ENCODE data around the gene DNAH11.
"Not testable (repeated sequence)": the region's sequence is repeated elsewhere in the genome, so short reads cannot be mapped to it uniquely, and the experiment has no call there.

The DNAH11 gene

DNA sequence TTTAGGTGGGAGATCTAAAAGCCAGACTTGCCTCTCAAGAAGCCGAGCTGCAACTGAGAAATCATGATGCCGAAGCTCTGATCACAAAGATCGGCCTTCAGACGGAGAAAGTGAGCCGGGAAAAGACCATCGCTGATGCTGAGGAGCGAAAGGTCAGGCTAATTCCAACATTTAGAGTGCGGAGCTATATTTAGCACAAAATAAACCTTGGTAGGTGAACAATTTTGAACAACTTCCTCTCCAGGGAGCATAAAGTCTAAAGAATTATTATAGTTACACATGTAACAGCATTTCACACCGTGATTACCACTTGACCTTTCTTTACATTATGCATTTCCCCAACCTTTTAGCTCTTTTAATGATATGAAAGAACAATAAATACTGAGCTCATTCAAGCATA lies 236.1 kb downstream of the DNAH11 start:
- no peak for DNase-seq

DNA sequence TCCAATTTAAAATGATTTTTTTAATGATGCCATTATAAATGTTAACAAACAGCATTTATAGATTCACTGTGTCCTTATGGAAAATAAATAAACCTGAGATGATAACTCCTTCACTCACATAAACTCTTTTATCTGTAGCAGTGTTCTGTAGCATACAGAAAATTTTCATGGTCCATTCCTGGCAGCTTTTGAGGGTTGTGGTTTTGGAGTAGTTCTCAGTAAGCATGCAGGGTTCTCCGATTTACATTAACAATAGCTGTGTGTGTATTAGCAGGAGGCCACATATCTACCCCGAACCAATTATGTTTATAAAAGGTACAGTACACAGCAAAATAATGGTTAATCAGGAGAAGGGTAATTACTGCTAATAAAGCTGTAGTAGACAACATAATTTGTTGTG lies 240.2 kb downstream of the DNAH11 start:
- no peak for DNase-seq

DNA sequence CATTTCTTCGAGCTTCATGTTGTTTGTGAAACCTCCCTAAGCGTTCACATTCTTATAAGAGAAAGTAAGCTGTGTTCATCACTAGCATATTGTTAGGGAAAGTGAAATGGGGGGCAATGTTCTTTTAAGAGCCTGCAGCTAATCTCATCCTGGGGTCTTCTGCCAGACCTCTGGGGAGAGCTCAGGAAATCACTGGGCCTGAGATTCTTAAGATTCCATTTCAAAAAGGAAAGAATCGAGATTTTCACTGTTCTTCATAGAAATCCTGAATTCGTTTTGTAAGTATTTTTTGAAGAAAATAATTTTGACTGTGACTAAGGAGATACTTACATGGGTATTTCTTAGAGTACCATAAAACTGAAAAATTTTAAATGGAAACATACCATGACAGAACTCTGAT lies 242.2 kb downstream of the DNAH11 start:
- DNase-seq: no peak

DNA sequence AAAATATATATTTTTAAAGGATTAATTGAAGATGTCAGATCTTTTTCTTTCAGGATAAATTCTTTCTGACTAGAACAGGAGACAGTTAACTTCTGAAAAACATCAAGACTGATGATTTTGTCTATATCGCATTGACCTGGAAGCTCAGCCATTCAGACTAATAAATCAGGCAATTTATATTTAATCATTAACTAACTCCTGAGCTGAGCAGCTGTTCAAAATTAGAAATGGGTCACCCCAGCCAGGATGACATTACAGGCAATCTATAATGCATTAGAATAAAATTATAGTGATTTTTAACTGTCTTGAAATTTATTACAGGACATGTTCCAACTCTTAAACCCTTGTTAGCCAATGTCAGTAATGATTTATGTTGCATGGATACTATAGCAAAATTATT lies 263.0 kb downstream of the DNAH11 start:
- no peak for DNase-seq

GRCh38 chr7:21806388-21806787 lies 263.5 kb downstream of the DNAH11 start:
- no peak for DNase-seq

GRCh38 chr7:21819048-21819447 lies 276.2 kb downstream of the DNAH11 start:
- no peak for DNase-seq

DNA sequence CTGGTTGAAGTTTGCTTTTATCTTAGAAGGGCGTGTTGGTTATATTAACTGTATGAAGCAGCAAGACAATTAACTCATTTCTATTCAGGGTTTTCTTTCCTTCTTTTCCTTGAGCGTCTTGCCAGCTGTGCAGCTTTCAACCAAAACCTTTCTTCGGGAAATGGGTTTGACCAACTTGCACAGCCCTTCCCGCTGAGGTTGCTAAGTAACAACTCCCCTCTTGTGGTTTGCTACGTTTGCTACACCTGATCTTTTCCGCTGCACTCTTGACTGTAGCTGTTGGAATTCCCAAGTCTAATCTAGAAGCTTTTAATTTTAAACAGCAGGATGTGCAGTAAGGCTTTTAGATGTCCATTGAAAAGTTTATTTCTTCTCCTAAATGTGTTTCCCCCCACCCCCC lies 286.0 kb downstream of the DNAH11 start:
- DNase-seq: no peak

DNA sequence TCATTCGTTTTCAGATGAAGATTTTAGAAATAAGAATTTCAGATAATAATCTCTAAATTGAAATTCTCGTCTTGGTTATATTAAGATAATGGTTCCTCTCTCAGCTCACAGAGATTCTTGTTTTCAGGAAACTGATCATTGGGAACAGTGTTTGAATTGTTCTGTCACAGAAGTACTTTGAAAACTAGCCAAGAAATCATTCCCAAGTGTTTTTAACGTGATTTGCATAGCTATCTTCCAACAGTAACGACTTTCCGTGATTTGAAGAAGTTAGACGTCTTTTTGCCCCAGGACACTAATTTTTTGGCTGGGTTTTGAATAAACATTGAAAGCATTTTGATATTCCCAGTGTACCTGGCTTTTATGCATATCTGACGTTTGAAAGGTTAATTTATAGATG lies 286.9 kb downstream of the DNAH11 start:
- DNase-seq: no peak

- no peak for DNase-seq
These were observed 301.9 kb downstream of the DNAH11 start for GRCh38 chr7:21844742-21845141.

DNA sequence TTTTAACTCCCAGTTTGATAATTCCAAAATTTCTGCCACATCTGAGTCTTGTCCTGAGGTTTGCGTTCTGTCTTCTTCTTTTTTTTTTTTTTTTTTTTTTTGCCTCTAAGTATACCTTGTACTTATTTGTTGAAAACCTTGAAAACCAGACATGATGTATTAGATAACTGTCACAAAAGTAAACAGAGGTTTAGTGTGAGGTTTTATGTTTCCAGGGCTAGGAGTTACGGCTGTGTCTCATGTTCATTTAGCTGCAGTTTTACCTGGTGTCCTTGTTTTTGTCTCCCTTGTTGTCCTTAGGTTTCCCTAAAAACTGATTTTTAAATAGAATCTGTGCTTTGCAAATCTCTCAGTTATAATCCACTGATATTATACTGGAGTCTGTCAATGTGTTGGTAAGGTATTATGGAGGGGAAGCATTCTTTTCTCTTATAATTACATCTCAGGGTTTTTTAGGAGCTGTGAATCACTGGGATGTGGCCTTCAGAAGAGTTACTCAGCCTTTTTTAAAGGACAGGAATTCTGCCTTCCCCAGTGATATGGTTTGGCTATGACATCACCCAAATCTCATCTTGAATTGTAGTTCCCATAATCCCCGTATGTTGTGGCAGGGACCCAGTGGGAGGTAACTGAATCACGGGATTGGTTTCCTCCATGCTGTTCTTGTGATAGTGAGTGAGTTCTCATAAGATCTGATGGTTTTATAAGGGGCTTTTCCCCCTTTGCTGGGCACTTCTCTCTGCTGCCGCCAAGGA lies 307.9 kb downstream of the DNAH11 start:
- no peak for DNase-seq

GRCh38 chr7:21851559-21851967 lies 308.7 kb downstream of the DNAH11 start:
- DNase-seq: no peak

- DNase-seq: not testable (repeated sequence)
These were observed 322.9 kb downstream of the DNAH11 start for GRCh38 chr7:21865631-21866204.

GRCh38 chr7:21866731-21867130 lies 323.9 kb downstream of the DNAH11 start:
- no peak for DNase-seq

DNA sequence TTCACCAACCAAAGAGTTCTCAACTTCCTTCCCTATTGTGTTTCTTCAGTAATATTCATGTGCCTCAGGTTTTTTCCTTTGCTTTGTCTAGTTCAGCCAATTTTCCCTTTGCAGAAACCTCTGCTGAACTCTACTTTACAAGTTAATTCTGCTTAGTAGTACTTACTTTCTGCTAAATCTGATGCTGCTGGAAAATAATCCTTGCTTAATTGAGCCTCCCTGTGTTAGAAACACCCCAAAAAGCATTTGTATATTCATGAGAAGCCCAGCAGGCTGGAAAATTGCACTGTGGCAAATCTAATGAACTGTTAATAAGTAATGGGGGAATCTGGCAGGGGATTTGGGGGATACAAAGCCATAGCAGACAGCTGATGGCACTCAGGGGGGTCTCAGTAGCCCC lies 324.4 kb downstream of the DNAH11 start:
- DNase-seq: no peak

- no peak for DNase-seq
These were observed 325.2 kb downstream of the DNAH11 start for GRCh38 chr7:21867816-21868575.

- no peak for DNase-seq
These were observed 325.7 kb downstream of the DNAH11 start for GRCh38 chr7:21868576-21868850.

DNA sequence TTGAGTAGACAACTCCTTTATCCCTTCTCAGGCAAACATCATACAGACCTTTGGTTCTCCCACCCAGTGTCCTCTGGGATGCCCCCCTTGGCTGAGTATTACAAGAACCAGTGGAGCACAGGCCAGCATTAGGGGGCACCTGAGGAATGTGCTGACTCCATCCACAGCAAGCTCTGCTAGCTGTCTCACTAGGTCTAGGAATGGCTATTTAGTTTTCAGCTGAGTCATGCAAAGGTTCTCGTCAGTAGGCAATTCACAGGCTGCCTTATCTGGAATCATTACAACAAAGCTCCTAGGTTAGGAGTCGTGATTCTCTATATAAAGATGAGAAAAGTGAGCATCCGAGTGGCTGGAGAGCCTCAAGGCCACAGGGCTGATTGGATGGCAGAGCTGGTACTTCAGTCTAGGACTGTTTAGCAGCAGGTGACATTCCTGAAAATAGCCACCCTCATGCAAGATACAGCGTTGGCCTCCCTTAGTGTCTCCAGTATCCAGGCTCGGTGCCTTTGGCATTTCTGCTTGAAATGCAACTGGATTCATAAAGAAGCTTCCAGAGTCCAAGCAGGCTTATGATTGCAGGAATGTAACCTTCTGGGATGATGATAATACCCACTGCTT lies 327.1 kb downstream of the DNAH11 start:
- DNase-seq: no peak

- DNase-seq: no peak
These were observed 340.2 kb downstream of the DNAH11 start for GRCh38 chr7:21883069-21883468.

DNA sequence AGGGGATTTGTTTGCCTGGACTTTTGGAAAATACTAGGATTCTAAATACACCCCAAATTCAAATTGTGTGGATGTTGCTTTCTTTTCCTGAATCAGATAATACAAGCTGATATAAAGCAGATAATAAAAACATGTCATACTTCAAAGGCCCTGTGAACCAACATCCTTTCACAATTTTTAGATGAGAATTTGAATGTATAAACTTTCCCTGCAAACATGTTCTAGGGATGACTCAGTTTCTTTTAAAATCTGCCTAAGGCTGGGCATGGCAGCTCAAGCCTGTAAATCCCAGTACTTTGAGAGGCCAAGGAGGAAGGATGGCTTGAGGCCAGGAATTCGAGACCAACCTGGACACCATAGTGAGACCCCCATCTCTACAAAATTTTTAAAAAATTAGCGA lies 340.7 kb downstream of the DNAH11 start:
- DNase-seq: not testable (repeated sequence)

GRCh38 chr7:21884496-21884895 lies 341.7 kb downstream of the DNAH11 start:
- DNase-seq: no peak

- no peak for DNase-seq
These were observed 343.6 kb downstream of the DNAH11 start for GRCh38 chr7:21886396-21886795.

DNA sequence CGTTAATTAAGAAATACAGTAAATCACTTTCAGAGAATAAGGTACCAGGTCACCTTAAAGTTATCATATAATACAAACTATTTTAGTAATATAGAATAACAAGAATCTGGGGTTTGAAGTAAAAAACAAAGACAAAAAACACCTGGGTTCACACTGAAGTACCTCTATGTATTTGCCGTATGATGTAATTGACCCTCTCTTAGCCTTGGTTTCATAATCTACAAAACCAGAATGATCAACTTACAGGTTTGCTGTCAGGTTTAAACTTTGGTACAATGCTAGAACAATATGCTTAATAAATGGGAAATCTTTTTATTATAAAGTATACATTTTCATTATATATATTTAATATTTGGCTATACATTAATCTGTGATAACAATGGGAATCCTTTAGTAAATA lies 344.5 kb downstream of the DNAH11 start:
- no peak for DNase-seq

DNA sequence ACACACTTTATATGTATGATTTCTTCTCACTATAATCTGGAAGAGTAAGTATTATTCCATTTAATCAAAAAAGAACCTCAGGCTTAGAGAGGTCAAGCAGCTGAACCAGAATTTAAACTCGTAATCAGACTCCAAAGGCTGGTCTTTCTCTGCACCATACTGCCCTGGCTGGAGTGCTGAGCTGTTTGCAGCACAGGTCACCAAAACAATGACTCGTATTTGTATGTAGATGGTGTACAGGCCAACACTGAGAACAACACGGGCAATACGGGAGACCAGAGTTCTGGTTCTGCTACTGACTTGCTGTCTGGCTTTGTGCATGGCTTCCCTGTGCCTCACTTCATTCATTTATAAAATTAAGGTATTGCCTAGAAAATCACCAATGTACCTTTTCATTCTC lies 344.9 kb downstream of the DNAH11 start:
- no peak for DNase-seq

DNA sequence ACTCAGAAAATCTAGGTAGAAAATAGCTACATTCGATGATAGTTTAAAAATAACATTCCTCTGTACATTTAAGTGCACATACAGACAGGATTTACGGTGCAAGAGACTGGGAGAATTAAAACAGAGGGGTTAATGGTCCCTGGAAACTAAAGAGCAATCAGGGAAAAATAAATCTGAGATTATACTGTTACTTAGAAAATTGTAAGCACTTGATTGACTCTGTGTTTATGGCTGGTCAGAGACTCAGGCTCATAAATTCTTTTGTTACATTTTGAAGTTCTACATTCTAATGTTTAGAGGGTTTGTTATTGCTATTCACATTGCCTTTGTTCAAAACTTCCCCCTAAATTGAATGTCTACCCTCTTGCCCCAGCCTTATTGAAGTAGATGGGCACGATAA lies 348.5 kb downstream of the DNAH11 start:
- no peak for DNase-seq
